Type B pancreatic cell (in vitro differentiated cells): Measurements from ENCODE around the gene IL1A. TPM values are rescaled to one million over a fixed set of nuclear protein-coding genes. Genes with fewer than 3 reads are reported as not detected.

Experiments
- DNase-seq: peaks from one replicate; pipeline ENCODE4 v3.0.0; 2021; ENCODE audit warnings: mixed read lengths; ENCODE audit not compliant: unreplicated experiment; ENCODE audit errors: extremely low spot score
- H3K27ac Mint-ChIP-seq: 2 replicates; pipeline ENCODE4 v1.8.0; 2021; ENCODE audit warnings: mild to moderate bottlenecking, mixed read lengths
- H3K27me3 Mint-ChIP-seq: 2 replicates; pipeline ENCODE4 v1.8.0; 2021; ENCODE audit warnings: mixed read lengths
- H3K36me3 Mint-ChIP-seq: 2 replicates; pipeline ENCODE4 v1.8.0; 2021; ENCODE audit warnings: mixed read lengths
- H3K4me1 Mint-ChIP-seq: one replicate; pipeline ENCODE4 v1.8.0; 2021; ENCODE audit warnings: mixed read lengths; ENCODE audit not compliant: unreplicated experiment
- H3K4me3 Mint-ChIP-seq: 2 replicates; pipeline ENCODE4 v1.8.0; 2021; ENCODE audit warnings: mild to moderate bottlenecking, mixed read lengths
- H3K9me3 Mint-ChIP-seq: 2 replicates; pipeline ENCODE4 v1.8.0; 2021; ENCODE audit warnings: mixed read lengths
- total RNA-seq: library from RNA; stranded (reverse); gene quantifications from 2 replicates; pipeline ENCODE4 v1.2.1, GENCODE V29; 2021; ENCODE audit warnings: low replicate concordance
- TF ChIP-seq, protein P1 (sequence below): fragments of 200-600 bp; sonication (generic); conservative IDR thresholded peaks from 2 replicates; pipeline ENCODE4 v1.5.0; 2021; ENCODE audit warnings: antibody characterized with exemption, mild to moderate bottlenecking

IL1A gene
- total RNA-seq, 1 donor from 2014 or later, result 0.60 TPM

DNA sequence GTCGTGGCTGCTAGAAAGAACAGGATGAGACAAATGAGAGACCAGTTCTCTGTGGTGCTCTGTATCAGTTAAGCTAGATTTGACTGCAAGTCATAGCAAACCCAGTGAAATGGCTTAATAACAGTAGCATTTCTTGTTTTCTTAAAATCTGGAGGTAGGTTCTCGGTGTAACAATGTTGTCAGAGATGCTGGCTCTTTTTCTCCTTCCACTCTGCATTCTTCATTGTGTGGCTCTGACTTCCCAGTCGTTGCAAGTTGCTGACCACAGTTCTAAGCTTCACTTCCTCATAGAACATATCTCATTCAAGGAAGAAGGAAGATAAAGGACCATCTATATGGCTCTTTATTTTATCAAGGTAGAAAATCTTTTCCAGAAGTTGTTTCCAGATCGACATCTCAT is 12.0 kb downstream of the IL1A start:
- TF ChIP-seq, protein P1, sequence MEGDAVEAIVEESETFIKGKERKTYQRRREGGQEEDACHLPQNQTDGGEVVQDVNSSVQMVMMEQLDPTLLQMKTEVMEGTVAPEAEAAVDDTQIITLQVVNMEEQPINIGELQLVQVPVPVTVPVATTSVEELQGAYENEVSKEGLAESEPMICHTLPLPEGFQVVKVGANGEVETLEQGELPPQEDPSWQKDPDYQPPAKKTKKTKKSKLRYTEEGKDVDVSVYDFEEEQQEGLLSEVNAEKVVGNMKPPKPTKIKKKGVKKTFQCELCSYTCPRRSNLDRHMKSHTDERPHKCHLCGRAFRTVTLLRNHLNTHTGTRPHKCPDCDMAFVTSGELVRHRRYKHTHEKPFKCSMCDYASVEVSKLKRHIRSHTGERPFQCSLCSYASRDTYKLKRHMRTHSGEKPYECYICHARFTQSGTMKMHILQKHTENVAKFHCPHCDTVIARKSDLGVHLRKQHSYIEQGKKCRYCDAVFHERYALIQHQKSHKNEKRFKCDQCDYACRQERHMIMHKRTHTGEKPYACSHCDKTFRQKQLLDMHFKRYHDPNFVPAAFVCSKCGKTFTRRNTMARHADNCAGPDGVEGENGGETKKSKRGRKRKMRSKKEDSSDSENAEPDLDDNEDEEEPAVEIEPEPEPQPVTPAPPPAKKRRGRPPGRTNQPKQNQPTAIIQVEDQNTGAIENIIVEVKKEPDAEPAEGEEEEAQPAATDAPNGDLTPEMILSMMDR, result no peak
- H3K27ac Mint-ChIP-seq, result no peak overlapping the region
- no peak for DNase-seq
- no peaks in the 10 kb centered on the region for H3K36me3 Mint-ChIP-seq
- no peaks in the 10 kb centered on the region for H3K27me3 Mint-ChIP-seq
- H3K4me3 Mint-ChIP-seq, result no peak overlapping the region
- H3K4me1 Mint-ChIP-seq, result peaks cover 17% of the 10 kb centered on the region
- H3K9me3 Mint-ChIP-seq, result no peaks in the 10 kb centered on the region

DNA sequence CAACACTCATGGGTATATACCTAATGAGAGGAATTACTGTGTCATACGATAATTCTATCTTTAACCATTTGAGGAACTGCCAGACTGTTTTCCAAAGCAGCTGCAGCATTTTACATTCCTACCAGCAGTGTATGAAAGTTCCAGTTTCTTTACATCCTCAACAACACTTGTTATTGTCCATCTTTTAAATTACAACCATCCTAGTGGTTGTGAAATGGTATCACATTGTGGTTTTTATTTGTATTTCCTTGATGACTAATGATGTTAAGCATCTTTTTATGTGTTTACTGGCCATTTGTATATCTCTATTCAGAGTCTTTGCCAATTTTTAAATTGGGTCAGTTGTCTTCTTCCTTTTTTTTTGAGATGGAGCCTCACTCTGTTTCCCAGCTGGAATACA is 15.9 kb downstream of the IL1A start:
- Mint-ChIP-seq H3K36me3 (no peaks in the 10 kb centered on the region), H3K27me3 (no peaks in the 10 kb centered on the region), H3K4me3 (no peak overlapping the region), H3K27ac (no peak overlapping the region), H3K9me3 (no peaks in the 10 kb centered on the region), H3K4me1 (peaks cover 13% of the 10 kb centered on the region)
- TF ChIP-seq, protein P1, result peak; percentile 32
- no peak for DNase-seq

DNA sequence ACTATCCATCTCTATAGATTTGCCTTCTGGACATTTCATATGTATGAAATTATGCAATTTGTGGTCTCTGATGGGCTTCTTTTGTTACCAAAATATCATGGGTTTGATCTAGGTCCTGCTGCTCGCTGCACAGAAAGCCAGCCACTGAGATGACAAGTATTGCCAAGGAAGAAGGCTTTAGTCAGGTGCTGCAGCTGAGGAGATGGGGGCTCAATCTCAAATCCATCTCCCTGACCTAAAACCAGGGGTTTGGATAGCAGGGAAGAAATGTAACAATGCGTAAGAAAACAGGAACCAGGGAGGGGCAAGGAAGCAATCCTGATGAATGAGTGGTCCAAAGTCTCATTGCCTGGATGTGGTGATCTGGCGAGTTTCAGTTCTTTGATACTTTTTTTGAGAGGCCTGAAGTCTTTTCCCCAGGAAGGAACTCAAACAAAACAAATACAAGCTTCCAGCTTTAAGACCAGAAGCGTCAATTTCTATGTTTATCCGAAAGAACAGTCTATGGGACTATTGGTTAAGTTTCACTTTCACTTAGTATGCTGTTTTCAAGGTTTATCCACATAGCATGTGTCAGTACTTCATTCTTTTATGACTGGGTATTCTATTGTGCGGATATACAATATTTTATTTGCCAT is 16.5 kb downstream of the IL1A start:
- no peak overlapping the region for H3K4me3 Mint-ChIP-seq
- no peaks in the 10 kb centered on the region for H3K9me3 Mint-ChIP-seq
- no peak overlapping the region for H3K27ac Mint-ChIP-seq
- peaks cover 17% of the 10 kb centered on the region for H3K4me1 Mint-ChIP-seq
- DNase-seq, result no peak
- TF ChIP-seq, protein P1, result no peak
- no peaks in the 10 kb centered on the region for H3K27me3 Mint-ChIP-seq
- no peaks in the 10 kb centered on the region for H3K36me3 Mint-ChIP-seq

DNA sequence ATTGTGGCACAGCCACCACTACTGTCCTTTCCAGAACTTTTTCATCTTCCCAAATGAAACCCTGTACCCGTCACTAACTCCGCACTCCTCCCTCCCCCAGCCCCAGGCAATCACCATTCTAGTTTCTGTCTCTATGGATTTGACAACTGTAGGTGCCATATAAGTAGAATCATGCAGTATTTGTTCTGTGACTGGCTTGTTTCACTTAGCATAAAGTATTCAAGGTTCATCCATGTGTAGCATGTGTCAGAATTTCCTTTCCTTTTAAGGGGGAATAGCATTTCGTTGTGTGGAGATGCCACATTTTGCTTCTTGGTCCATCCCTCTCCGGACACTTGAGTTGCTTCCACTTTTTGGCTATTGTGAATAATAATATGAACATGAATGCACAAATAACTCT is 19.0 kb downstream of the IL1A start:
- no peak for DNase-seq
- Mint-ChIP-seq H3K4me3 (peak overlapping the region; percentile 99), H3K9me3 (no peaks in the 10 kb centered on the region), H3K4me1 (peaks cover 25% of the 10 kb centered on the region), H3K27me3 (no peaks in the 10 kb centered on the region), H3K27ac (peak overlapping the region; percentile 89), H3K36me3 (peaks cover 3% of the 10 kb centered on the region)
- TF ChIP-seq, protein P1, result no peak

DNA sequence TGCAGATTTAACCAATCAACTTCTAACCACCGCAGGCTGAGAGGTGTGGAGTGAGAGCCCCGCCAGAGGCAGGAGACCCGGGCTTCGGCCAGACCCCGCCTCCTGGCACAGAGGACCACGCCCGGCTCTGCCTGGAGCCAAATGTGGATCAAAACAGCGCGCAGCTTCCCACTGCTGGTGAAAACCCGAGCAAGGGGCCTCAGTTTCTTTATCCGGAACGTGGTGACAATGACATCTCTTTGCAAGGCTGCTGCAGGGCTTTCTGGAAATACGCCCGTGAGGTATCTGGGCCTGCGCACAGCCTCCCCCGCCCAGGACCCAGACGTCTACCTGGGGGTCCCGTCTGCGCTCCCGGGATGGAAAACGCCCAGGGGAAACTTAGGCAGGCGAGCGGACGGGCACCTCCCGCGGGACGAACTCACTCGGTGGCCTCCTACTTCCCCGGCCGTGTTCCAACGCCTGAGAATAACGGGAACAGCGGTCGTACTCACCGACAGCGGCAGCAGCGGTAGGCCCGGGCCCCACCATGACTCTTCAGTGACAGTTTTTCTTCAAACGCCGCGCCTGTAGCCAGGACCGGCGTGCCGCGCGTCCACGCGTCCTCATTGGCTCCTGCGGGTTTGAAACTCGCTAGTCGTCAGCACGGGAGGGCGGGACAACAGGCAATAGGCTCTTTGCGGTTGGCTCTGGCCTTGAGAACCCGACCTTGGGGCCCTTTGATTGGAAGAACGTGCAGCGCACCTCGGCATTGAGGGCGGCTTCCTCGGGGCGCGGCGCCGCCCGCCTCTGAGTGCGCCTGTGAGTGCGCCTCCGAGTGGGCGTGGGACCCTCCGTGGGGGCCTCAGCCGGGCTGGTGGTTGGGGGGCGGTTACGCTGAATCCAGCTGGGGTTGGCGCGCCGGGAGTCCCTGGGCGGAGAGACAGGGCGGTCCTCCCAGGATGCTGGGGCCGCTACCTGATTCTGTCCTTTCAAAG is 19.9 kb downstream of the IL1A start, which contains the start of gene CKAP2L:
Gene CKAP2L (minus strand): TSS at position 539 of the 974 bp plus-strand sequence. CDS start 11 bp downstream, at position 528.
- Mint-ChIP-seq H3K27ac (peak within 1 kb of the TSS; percentile 89), H3K4me3 (peak within 1 kb of the TSS; percentile 99), H3K9me3 (no peaks in the 10 kb centered on the region), H3K36me3 (peaks cover 3% of the 10 kb centered on the region), H3K4me1 (peaks cover 25% of the 10 kb centered on the region), H3K27me3 (no peaks in the 10 kb centered on the region)
- DNase-seq, result peak; percentile 94
- TF ChIP-seq, protein P1, result no peak
